HEK293T (cell line): ENCODE results near the gene HPGD.
"Not testable (repeated sequence)": the region's sequence is repeated elsewhere in the genome, so short reads cannot be mapped to it uniquely, and the experiment has no call there.

Experiments used
- CTCF ChIA-PET: fragments of 350-600 bp; formaldehyde crosslinking; extraction: SDS; loops from one replicate; lab custom pipeline; 2021; ENCODE audit warnings: antibody characterized with exemption, inconsistent platforms; lab: Yijun Ruan, JAX
- POLR2A ChIA-PET: fragments of 350-600 bp; formaldehyde crosslinking; extraction: SDS; loops from one replicate; lab custom pipeline; 2020; ENCODE audit warnings: antibody characterized with exemption, inconsistent platforms; lab: Yijun Ruan, JAX
- DNase-seq: peaks from one replicate; pipeline ENCODE4 v3.0.0; 2012; ENCODE audit warnings: mixed read lengths; ENCODE audit errors: extremely low spot score
- ARNT ChIP-seq: fragments of 450-650 bp; IDR thresholded peaks from 2 replicates; pipeline ENCODE4 v1.6.1; 2017; ENCODE audit warnings: mild to moderate bottlenecking
- BHLHE40 ChIP-seq: fragments of 450-650 bp; IDR thresholded peaks from 2 replicates; pipeline ENCODE4 v1.6.1; 2016; ENCODE audit warnings: mild to moderate bottlenecking, moderate library complexity, borderline replicate concordance
- CTBP1 ChIP-seq: fragments of 450-650 bp; IDR thresholded peaks from 2 replicates; pipeline ENCODE4 v1.6.1; 2016; ENCODE audit warnings: borderline replicate concordance
- ELF4 ChIP-seq: fragments of 450-650 bp; IDR thresholded peaks from 2 replicates; pipeline ENCODE4 v1.6.1; 2017; ENCODE audit warnings: antibody characterized with exemption
- FOXA1 ChIP-seq: fragments of 450-650 bp; IDR thresholded peaks from 2 replicates; pipeline ENCODE4 v1.6.1; 2016; ENCODE audit warnings: mild to moderate bottlenecking
- FOXK2 ChIP-seq: fragments of 450-650 bp; IDR thresholded peaks from 2 replicates; pipeline ENCODE4 v1.6.1; 2016; ENCODE audit warnings: mild to moderate bottlenecking
- FOXM1 ChIP-seq: fragments of 450-650 bp; IDR thresholded peaks from 2 replicates; pipeline ENCODE4 v1.6.1; 2017; ENCODE audit warnings: mild to moderate bottlenecking, borderline replicate concordance
- HDGF ChIP-seq: fragments of 450-650 bp; IDR thresholded peaks from 2 replicates; pipeline ENCODE4 v1.6.1; 2017; ENCODE audit warnings: antibody characterized with exemption, borderline replicate concordance
- L3MBTL2 ChIP-seq: fragments of 450-650 bp; conservative IDR thresholded peaks from 2 replicates; pipeline ENCODE4 v1.6.1; 2016; ENCODE audit warnings: mild to moderate bottlenecking
- LEF1 ChIP-seq: fragments of 450-650 bp; IDR thresholded peaks from 2 replicates; pipeline ENCODE4 v1.6.1; 2017; ENCODE audit warnings: mild to moderate bottlenecking, borderline replicate concordance
- NFRKB ChIP-seq: fragments of 450-650 bp; IDR thresholded peaks from 2 replicates; pipeline ENCODE4 v1.6.1; 2016; ENCODE audit warnings: mild to moderate bottlenecking, moderate library complexity
- SP1 ChIP-seq: fragments of 450-650 bp; IDR thresholded peaks from 2 replicates; pipeline ENCODE4 v1.6.1; 2017
- SUZ12 ChIP-seq: fragments of 450-650 bp; IDR thresholded peaks from 2 replicates; pipeline ENCODE4 v1.6.1; 2016; ENCODE audit warnings: mild to moderate bottlenecking
- TARDBP ChIP-seq: fragments of 450-650 bp; IDR thresholded peaks from 2 replicates; pipeline ENCODE4 v1.6.1; 2016
- ZNF384 ChIP-seq: fragments of 450-650 bp; IDR thresholded peaks from 2 replicates; pipeline ENCODE4 v1.6.1; 2016
- TF ChIP-seq, protein P1 (sequence below): fragments of 450-650 bp; IDR thresholded peaks from 2 replicates; pipeline ENCODE4 v1.6.1; 2016

The HPGD gene

DNA sequence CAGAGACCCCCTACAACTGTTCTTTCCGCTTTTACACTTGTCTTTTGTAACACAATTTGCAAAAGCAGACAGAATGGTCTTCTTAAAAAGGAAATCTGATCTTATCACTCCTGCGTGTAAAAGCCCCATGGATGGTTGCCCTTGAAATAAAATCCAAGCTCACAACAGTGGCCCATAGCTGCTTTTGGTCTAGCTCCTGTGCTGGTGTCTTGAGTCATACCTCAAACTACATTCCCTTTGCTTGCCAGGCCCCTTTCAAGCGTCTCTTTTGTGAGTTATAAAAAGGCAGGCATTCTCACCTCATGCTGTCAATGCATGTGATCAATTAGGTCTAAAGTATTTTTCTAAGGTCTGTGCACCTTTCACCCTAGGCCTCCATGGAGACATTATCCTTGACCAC, 27.6 kb downstream of the HPGD start:
- ChIA-PET CTCF (no interaction called here), POLR2A (interaction anchor here (1.0 kb wide), 1 partner anchor 1701 kb away, joined by 3 read pairs; no protein-coding TSS in a partner anchor)
- TF ChIP-seq LEF1 (no peak), NFRKB (no peak), BHLHE40 (no peak), HDGF (no peak), SUZ12 (no peak), ZNF384 (no peak), ELF4 (no peak), SP1 (no peak), L3MBTL2 (no peak), ARNT (no peak), FOXA1 (no peak), CTBP1 (no peak), TARDBP (no peak), FOXK2 (no peak), FOXM1 (no peak)
- TF ChIP-seq, protein P1, sequence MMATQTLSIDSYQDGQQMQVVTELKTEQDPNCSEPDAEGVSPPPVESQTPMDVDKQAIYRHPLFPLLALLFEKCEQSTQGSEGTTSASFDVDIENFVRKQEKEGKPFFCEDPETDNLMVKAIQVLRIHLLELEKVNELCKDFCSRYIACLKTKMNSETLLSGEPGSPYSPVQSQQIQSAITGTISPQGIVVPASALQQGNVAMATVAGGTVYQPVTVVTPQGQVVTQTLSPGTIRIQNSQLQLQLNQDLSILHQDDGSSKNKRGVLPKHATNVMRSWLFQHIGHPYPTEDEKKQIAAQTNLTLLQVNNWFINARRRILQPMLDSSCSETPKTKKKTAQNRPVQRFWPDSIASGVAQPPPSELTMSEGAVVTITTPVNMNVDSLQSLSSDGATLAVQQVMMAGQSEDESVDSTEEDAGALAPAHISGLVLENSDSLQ = no peak
- DNase-seq = no peak

DNA sequence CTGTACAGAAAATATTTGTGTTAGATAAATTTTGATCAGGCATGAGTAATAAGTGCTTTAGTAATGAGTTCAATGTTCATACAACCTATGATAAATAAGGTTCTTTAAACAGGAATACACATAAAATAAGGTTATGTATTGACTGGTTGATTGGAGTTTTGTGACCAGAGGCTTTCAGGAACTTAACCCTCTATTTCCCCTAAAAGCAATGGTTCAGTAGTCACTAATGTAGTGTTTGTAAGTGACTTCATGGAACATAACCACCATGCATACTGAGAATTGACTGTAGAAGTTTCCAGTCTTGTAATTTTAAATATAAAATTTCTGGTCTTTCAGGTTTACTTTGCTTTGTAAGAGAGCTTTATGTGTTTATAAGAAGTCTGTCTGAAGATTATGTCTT, 28.1 kb downstream of the HPGD start:
- TF ChIP-seq ELF4 (no peak), ARNT (no peak), NFRKB (no peak)
- POLR2A ChIA-PET = interaction anchor here (1.0 kb wide), 1 partner anchor 1702 kb away, joined by 3 read pairs; no protein-coding TSS in a partner anchor
- DNase-seq = no peak
- CTCF ChIA-PET = no interaction called here

DNA sequence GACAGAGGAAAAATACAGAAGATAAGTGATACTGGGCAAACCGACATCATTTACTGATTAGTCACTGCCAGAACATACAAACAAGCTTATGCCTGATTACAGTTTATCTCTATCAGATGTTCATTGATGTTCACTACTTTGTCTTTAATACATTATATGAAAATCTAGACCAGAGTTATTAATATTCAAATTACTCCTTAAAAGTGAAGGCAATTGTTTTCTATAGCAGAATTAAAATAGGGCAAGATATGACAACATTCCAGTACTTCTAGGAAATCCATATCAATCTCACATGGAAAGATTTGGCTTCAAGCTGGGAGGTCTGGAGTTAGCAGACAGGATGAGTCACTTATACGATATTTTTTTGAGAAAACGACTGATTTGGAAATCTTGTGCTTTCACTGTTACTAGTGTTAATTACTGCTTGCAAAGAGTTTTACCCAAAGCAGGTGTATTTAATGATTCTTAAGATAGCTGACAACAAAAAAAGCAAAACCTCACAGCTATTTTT, 31.8 kb downstream of the HPGD start:
- no peak for TF ChIP-seq NFRKB
- TF ChIP-seq TARDBP = no peak
- no peak for TF ChIP-seq BHLHE40
- TF ChIP-seq LEF1 = no peak
- TF ChIP-seq ZNF384 = no peak
- TF ChIP-seq, protein P1 = no peak
- no peak for TF ChIP-seq SUZ12
- no peak for TF ChIP-seq CTBP1
- TF ChIP-seq SP1 = no peak
- TF ChIP-seq L3MBTL2 = no peak
- no peak for TF ChIP-seq HDGF
- no peak for TF ChIP-seq FOXA1
- no peak for TF ChIP-seq FOXK2
- TF ChIP-seq ELF4 = no peak
- no peak for TF ChIP-seq ARNT
- TF ChIP-seq FOXM1 = no peak
- no peak for DNase-seq
- CTCF ChIA-PET = no interaction called here
- POLR2A ChIA-PET = no interaction called here

DNA sequence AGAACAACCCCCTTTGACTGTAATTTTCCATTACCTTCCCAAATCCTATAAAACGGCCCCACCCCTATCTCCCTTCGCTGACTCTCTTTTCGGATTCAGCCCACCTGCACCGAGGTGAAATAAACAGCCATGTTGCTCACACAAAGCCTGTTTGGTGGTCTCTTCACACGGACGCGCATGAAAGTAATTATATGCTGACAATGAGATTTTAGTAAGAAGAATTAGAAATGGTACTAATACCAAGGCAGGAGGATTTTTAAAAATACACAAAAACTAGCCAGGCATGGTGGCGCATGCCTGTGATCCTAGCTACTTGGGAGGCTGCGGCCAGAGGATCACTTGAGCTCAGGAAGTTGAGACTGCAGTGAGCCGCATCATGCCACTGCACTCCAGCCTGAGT, 33.9 kb downstream of the HPGD start:
- POLR2A ChIA-PET, DNase-seq, CTCF ChIA-PET: not testable (repeated sequence)

DNA sequence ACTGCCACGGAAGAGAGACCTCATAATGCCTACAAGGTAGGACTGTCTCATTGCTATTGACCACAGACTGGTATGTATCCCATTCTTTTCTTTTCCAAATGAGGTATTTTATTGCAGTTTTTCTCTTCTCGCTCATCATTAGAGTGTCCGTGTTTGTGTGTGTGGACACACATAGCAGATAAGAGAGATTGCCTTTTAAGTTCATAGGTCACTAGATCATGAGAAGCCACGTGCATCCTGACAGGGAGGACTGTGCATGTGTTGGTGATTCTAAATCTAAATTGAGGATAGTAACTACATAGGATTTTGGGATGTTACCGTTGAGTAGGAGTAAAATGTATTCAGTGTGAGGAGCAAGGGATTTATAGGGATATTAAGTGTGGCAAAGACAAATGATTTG, 37.3 kb downstream of the HPGD start:
- ChIA-PET CTCF (no interaction called here), POLR2A (no interaction called here)
- TF ChIP-seq ARNT (no peak), CTBP1 (no peak)
- no peak for DNase-seq

DNA sequence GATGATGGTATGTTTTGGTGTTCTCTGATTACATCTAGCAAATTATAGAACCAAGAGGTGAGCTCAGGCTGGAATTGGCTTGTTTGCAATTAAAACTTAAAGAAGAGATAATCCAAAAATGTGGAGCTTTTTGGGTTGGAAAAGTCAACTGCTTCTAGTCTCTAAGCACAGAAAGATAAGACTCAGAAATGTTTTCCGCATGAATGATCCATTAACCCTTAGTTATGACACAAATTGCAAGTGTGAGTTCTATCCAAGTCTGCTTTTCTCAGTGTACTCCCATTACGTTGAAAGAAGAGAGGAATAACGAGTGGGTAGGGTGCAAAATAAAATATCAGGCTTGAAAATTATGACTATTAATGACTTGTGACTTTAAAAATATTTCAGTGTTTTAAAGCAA, 38.5 kb downstream of the HPGD start:
- DNase-seq = no peak
- ChIA-PET POLR2A (no interaction called here), CTCF (interaction anchor here (0.6 kb wide), 1 partner anchor 23 kb away, joined by 3 read pairs; no protein-coding TSS in a partner anchor)
- TF ChIP-seq NFRKB (no peak), SP1 (no peak), TARDBP (no peak), SUZ12 (no peak), HDGF (no peak), ELF4 (no peak), LEF1 (no peak)

DNA sequence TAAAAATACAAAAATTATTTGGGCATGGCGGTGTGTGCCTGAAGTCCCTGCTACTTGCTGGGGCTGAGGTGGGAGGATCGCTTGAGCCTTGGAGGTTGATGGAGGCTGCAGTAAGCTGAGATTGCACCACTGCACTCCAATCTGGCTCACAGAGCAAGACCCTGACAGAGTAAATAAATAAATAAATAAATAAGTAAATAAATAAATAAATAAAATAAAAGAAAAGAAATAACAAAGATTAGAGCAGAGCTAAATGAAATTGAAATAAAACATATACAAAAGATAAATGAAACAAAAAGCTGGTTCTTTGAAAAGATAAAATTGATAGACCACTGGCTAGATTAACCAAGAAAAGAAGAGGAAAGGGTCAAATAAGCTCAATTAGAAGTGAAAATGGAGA, 43.1 kb downstream of the HPGD start:
- CTCF ChIA-PET = no interaction called here
- no peak for DNase-seq
- no peak for TF ChIP-seq ARNT
- TF ChIP-seq SP1 = no peak
- no peak for TF ChIP-seq TARDBP
- TF ChIP-seq HDGF = no peak
- TF ChIP-seq FOXK2 = no peak
- TF ChIP-seq BHLHE40 = no peak
- no peak for TF ChIP-seq NFRKB
- no peak for TF ChIP-seq CTBP1
- TF ChIP-seq SUZ12 = no peak
- TF ChIP-seq FOXM1 = no peak
- no peak for TF ChIP-seq ZNF384
- no peak for TF ChIP-seq FOXA1
- POLR2A ChIA-PET = no interaction called here

DNA sequence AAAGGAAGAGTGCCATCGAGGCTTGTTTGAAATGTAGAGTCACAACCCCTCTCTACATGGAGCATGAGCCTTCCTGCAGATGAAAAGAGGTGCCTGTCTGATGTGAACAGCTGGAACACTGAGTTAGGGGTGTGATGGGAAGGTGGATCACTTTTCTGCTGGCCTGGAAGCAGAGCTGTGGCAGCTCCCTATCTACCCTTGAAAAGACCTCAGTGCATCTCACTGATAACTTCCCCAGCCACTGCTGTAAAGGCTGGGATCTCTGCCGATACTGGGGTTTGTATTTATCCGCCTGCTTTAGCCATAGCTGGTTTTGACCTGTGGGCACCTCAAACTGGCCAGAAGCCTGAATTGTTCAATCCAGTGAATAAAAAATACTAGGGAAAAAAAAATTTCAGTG, 46.8 kb downstream of the HPGD start:
- CTCF ChIA-PET = interaction anchor here (0.5 kb wide), 1 partner anchor 340 kb away, joined by 3 read pairs; no protein-coding TSS in a partner anchor
- DNase-seq = no peak
- TF ChIP-seq LEF1 = no peak
- no peak for TF ChIP-seq TARDBP
- TF ChIP-seq FOXK2 = no peak
- TF ChIP-seq ZNF384 = no peak
- TF ChIP-seq, protein P1 = no peak
- no peak for TF ChIP-seq FOXM1
- TF ChIP-seq FOXA1 = no peak
- TF ChIP-seq ARNT = no peak
- TF ChIP-seq SP1 = no peak
- no peak for TF ChIP-seq HDGF
- TF ChIP-seq L3MBTL2 = no peak
- no peak for TF ChIP-seq NFRKB
- no peak for TF ChIP-seq SUZ12
- TF ChIP-seq CTBP1 = no peak
- no peak for TF ChIP-seq ELF4
- no peak for TF ChIP-seq BHLHE40
- POLR2A ChIA-PET = no interaction called here
